ENCODE results near the gene SLC33A1.

DNA sequence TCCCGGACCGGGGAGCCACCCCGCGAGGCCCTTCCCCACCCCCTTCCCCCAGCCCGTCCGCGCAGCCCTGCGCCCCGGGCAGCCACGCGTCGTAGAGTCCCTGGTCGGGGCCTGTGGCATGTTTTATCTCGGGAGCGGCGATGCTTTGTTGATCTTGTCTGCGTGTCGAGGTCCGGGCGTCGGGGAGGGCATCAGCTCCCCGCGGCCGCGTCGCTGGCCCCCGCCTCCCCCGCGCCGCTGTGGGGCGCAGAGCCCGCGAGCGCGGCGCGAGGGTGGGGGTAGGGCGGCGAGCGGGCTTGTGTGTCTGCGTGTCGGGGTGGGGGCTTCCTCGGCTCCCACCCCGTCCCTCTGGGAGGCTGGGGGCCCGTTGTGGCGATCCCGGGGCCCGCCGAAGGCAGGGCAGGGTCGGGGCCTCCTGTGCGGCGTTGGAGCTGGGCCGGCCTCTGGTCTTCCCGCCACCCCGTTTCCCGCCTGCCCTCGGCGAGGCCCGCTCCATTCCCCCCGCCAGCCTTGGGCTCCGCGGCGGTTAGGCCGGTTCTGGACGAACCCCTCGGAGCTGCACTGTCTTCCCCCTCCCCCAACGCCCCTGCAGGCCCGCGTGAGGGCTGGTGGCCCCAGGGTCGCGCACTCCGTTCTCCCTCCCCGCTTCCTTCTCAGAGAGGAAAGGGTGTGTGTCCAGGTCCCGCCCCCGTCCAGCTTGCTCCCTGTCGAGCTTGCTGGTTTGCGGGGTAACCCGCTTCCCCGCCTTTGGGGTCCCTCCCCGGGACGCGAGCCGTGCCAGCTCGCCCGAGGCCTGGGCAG lies 16.9 kb upstream of the SLC33A1 start:
- TF ChIP-seq RAD21 (IDR thresholded peaks at IDR 0.05 in 1 of 2, conservative IDR thresholded peaks at IDR 0.05 in 1 of 2; ENCODE audit: low read depth in 2 of 2, low read length in 2 of 2) (no peak), YY1 (IDR thresholded peaks at IDR 0.05; ENCODE audit: low read depth, low read length) (no peak), MAFK (IDR thresholded peaks at IDR 0.05; ENCODE audit: low read depth, low read length) (no peak), CREB1 (IDR thresholded peaks at IDR 0.05) (no peak)
- TF ChIP-seq, protein P1, sequence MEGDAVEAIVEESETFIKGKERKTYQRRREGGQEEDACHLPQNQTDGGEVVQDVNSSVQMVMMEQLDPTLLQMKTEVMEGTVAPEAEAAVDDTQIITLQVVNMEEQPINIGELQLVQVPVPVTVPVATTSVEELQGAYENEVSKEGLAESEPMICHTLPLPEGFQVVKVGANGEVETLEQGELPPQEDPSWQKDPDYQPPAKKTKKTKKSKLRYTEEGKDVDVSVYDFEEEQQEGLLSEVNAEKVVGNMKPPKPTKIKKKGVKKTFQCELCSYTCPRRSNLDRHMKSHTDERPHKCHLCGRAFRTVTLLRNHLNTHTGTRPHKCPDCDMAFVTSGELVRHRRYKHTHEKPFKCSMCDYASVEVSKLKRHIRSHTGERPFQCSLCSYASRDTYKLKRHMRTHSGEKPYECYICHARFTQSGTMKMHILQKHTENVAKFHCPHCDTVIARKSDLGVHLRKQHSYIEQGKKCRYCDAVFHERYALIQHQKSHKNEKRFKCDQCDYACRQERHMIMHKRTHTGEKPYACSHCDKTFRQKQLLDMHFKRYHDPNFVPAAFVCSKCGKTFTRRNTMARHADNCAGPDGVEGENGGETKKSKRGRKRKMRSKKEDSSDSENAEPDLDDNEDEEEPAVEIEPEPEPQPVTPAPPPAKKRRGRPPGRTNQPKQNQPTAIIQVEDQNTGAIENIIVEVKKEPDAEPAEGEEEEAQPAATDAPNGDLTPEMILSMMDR (IDR thresholded peaks at IDR 0.05; ENCODE audit: control extremely low read depth in 1 of 3, insufficient read depth in 1 of 3, low read depth in 1 of 3, low read length in 3 of 3): no peak
